ENCODE measurements around the gene HDLBP.

The HDLBP gene

GRCh38 chr2:241191081-241191480 lies 124.4 kb downstream of the HDLBP start:
- no peak for DNase-seq (ENCODE audit: low read depth, low spot score)

- DNase-seq (ENCODE audit: low read depth, low spot score), result no peak
These were observed 125.0 kb downstream of the HDLBP start for GRCh38 chr2:241190291-241190981.

- no peak for DNase-seq (ENCODE audit: low read depth, low spot score)
These were observed 125.6 kb downstream of the HDLBP start for GRCh38 chr2:241189856-241190201.

- no peak for DNase-seq (ENCODE audit: low read depth, low spot score)
These were observed 126.2 kb downstream of the HDLBP start for GRCh38 chr2:241189093-241189855.

- no peak for DNase-seq (ENCODE audit: low read depth, low spot score)
These were observed 126.9 kb downstream of the HDLBP start, which contains the start of gene ANO7 for GRCh38 chr2:241188361-241189092. TSS of gene ANO7 (plus strand) at chr2:241188677. CDS start at chr2:241190064, 1,387 bp downstream.

GRCh38 chr2:241187918-241188234 lies 127.6 kb downstream of the HDLBP start:
- DNase-seq (ENCODE audit: low read depth, low spot score), result no peak

- DNase-seq (ENCODE audit: low read depth, low spot score), result no peak
These were observed 128.2 kb downstream of the HDLBP start for GRCh38 chr2:241187101-241187917.

GRCh38 chr2:241185961-241186360 lies 129.5 kb downstream of the HDLBP start:
- no peak for DNase-seq (ENCODE audit: low read depth, low spot score)

- no peak for DNase-seq (ENCODE audit: low read depth, low spot score)
These were observed 130.6 kb downstream of the HDLBP start for GRCh38 chr2:241184901-241185300.

GRCh38 chr2:241183221-241183620 lies 132.3 kb downstream of the HDLBP start:
- no peak for DNase-seq (ENCODE audit: low read depth, low spot score)

- no peak for DNase-seq (ENCODE audit: low read depth, low spot score)
These were observed 132.8 kb downstream of the HDLBP start for GRCh38 chr2:241182531-241183133.

GRCh38 chr2:241182126-241182525 lies 133.3 kb downstream of the HDLBP start:
- no peak for DNase-seq (ENCODE audit: low read depth, low spot score)

GRCh38 chr2:241180495-241180894 lies 135.0 kb downstream of the HDLBP start:
- no peak for DNase-seq (ENCODE audit: low read depth, low spot score)

GRCh38 chr2:241179899-241180298 lies 135.6 kb downstream of the HDLBP start:
- no peak for DNase-seq (ENCODE audit: low read depth, low spot score)

- no peak for DNase-seq (ENCODE audit: low read depth, low spot score)
These were observed 136.5 kb downstream of the HDLBP start for GRCh38 chr2:241178961-241179360.

- DNase-seq (ENCODE audit: low read depth, low spot score), result no peak
These were observed 137.7 kb downstream of the HDLBP start for GRCh38 chr2:241177526-241178334.

Data from activated naive CD8-positive, alpha-beta T cell treated with anti-CD3 and anti-CD28 coated beads, Interleukin-2, amount 50 U/mL, for 16 hours (primary cell).